OCI-LY3 (cell line): ENCODE results near the gene GJA9.

Source experiments
- H2AFZ ChIP-seq: fragments of 200-600, 300-600 bp; shearing (Covaris generic); 2 replicates; pipeline ENCODE4 v1.6.0; 2014; ENCODE audit warnings: antibody characterized with exemption, low read depth, low read length
- H3K27ac ChIP-seq: fragments of 200-600, 300-600 bp; sonication (generic); 2 replicates; pipeline ENCODE4 v1.5.1; 2014; ENCODE audit warnings: mild to moderate bottlenecking, low read length, moderate library complexity, mixed read lengths
- H3K27me3 ChIP-seq: fragments of 200-600, 300-600 bp; sonication (generic); 2 replicates; pipeline ENCODE4 v1.6.1; 2014; ENCODE audit warnings: low read depth, low read length, mixed read lengths
- H3K36me3 ChIP-seq: fragments of 200-600, 300-600 bp; sonication (generic); replicated peaks from 2 replicates; pipeline ENCODE3; 2014; ENCODE audit warnings: low read depth, low read length, mixed read lengths
- H3K4me1 ChIP-seq: fragments of 300-600, 200-600 bp; sonication (generic); 2 replicates; pipeline ENCODE4 v1.6.1; 2014; ENCODE audit warnings: low read length, mixed read lengths
- H3K4me2 ChIP-seq: fragments of 200-600, 300-600 bp; sonication (generic); 2 replicates; pipeline ENCODE4 v1.6.1; 2014; ENCODE audit warnings: low read length, mixed read lengths
- H3K4me3 ChIP-seq: fragments of 300-600, 200-600 bp; sonication (generic); 2 replicates; pipeline ENCODE4 v1.5.1; 2014; ENCODE audit warnings: antibody characterized with exemption, mild to moderate bottlenecking, low read length, moderate library complexity
- H3K79me2 ChIP-seq: fragments of 300-600, 200-600 bp; shearing (Covaris generic); 2 replicates; pipeline ENCODE4 v1.6.1; 2014; ENCODE audit warnings: mild to moderate bottlenecking, low read length, mixed read lengths
- H3K9ac ChIP-seq: fragments of 300-600, 200-600 bp; shearing (Covaris generic); 2 replicates; pipeline ENCODE4 v1.6.0; 2014; ENCODE audit warnings: mild to moderate bottlenecking, low read length, moderate library complexity
- H3K9me3 ChIP-seq: fragments of 200-600, 300-600 bp; shearing (Covaris generic); 2 replicates; pipeline ENCODE4 v1.6.1; 2014; ENCODE audit warnings: low read length, mixed read lengths; ENCODE audit not compliant: insufficient read depth
- H4K20me1 ChIP-seq: fragments of 200-600, 300-600 bp; sonication (generic); 2 replicates; pipeline ENCODE4 v1.6.1; 2016; ENCODE audit warnings: low read length, mixed read lengths; ENCODE audit not compliant: insufficient read depth
- CTCF ChIP-seq: fragments of 200-600, 300-600 bp; sonication (generic); IDR thresholded peaks from 2 replicates; pipeline ENCODE4 v1.5.1; 2014; ENCODE audit warnings: antibody characterized with exemption, low read length, low read depth
- EZH2phosphoT487 ChIP-seq: fragments of 200-600 bp; shearing (Covaris generic); IDR thresholded peaks from 2 replicates; pipeline ENCODE4 v1.6.1; 2018; ENCODE audit warnings: antibody characterized with exemption, mixed run types, low read depth

GJA9 gene

GRCh38 chr1:38881487-38881886, at the start of gene GJA9:
GJA9 (minus strand) TSS chr1:38881587; CDS start chr1:38876098, 5,489 bp downstream.
- no peak within 1 kb of the TSS for H3K9ac ChIP-seq
- H3K4me1 ChIP-seq = no peaks in the 10 kb centered on the region
- H2AFZ ChIP-seq = no peak within 1 kb of the TSS
- TF ChIP-seq CTCF = no peak
- no peak for TF ChIP-seq EZH2phosphoT487
- H3K9me3 ChIP-seq = no peaks in the 10 kb centered on the region
- no peak within 1 kb of the TSS for H3K4me2 ChIP-seq
- no peaks in the 10 kb centered on the region for H4K20me1 ChIP-seq
- no peak within 1 kb of the TSS for H3K27ac ChIP-seq
- no peaks in the 10 kb centered on the region for H3K79me2 ChIP-seq
- H3K27me3 ChIP-seq = no peaks in the 10 kb centered on the region
- H3K36me3 ChIP-seq = no peaks in the 10 kb centered on the region
- H3K4me3 ChIP-seq = no peak within 1 kb of the TSS

- H2AFZ ChIP-seq = no peak overlapping the region
- H4K20me1 ChIP-seq = no peaks in the 10 kb centered on the region
- no peaks in the 10 kb centered on the region for H3K27me3 ChIP-seq
- no peaks in the 10 kb centered on the region for H3K9me3 ChIP-seq
- no peak overlapping the region for H3K4me2 ChIP-seq
- H3K36me3 ChIP-seq = no peaks in the 10 kb centered on the region
- TF ChIP-seq CTCF = no peak
- TF ChIP-seq EZH2phosphoT487 = no peak
- no peak overlapping the region for H3K4me3 ChIP-seq
- no peaks in the 10 kb centered on the region for H3K79me2 ChIP-seq
- no peaks in the 10 kb centered on the region for H3K4me1 ChIP-seq
- no peak overlapping the region for H3K9ac ChIP-seq
- no peak overlapping the region for H3K27ac ChIP-seq
Observed at GRCh38 chr1:38929476-38929875, 48.1 kb upstream of the GJA9 start.

GRCh38 chr1:38929054-38929453, 47.7 kb upstream of the GJA9 start:
- Histone ChIP-seq H3K9ac (no peak overlapping the region), H3K27me3 (no peaks in the 10 kb centered on the region), H3K79me2 (no peaks in the 10 kb centered on the region), H3K9me3 (no peaks in the 10 kb centered on the region), H4K20me1 (no peaks in the 10 kb centered on the region), H3K4me2 (no peak overlapping the region), H3K36me3 (no peaks in the 10 kb centered on the region), H3K4me1 (no peaks in the 10 kb centered on the region), H3K4me3 (no peak overlapping the region), H2AFZ (no peak overlapping the region), H3K27ac (no peak overlapping the region)
- TF ChIP-seq EZH2phosphoT487 (no peak), CTCF (no peak)

- H3K27me3 ChIP-seq = no peaks in the 10 kb centered on the region
- no peaks in the 10 kb centered on the region for H3K79me2 ChIP-seq
- no peak overlapping the region for H3K4me2 ChIP-seq
- no peaks in the 10 kb centered on the region for H3K9me3 ChIP-seq
- H3K36me3 ChIP-seq = no peaks in the 10 kb centered on the region
- no peaks in the 10 kb centered on the region for H3K4me1 ChIP-seq
- no peak overlapping the region for H3K27ac ChIP-seq
- no peak overlapping the region for H3K4me3 ChIP-seq
- H2AFZ ChIP-seq = no peak overlapping the region
- TF ChIP-seq CTCF (no peak), EZH2phosphoT487 (no peak)
- no peak overlapping the region for H3K9ac ChIP-seq
- H4K20me1 ChIP-seq = no peaks in the 10 kb centered on the region
Observed at GRCh38 chr1:38926091-38926490, 44.7 kb upstream of the GJA9 start.
